ENCODE results near the gene MPV17.

The MPV17 gene

GRCh38 chr2:27263287-27264252 lies 59.3 kb downstream of the MPV17 start:
- DNase-seq = no peak

GRCh38 chr2:27262379-27263286 lies 60.3 kb downstream of the MPV17 start, which contains the start of gene SLC30A3:
Gene SLC30A3, minus strand, starts transcription at chr2:27263047. Its CDS starts 141 bp downstream, at chr2:27262906.
- DNase-seq = no peak

GRCh38 chr2:27261926-27262298 lies 61.0 kb downstream of the MPV17 start:
- DNase-seq = no peak

GRCh38 chr2:27261241-27261925 lies 61.5 kb downstream of the MPV17 start:
- no peak for DNase-seq

All from NCI-H774 (cell line).